HEK293 (cell line): ENCODE data around the gene FFAR1.

ENCODE experiments used
- BCL6B ChIP-seq: fragments of 450-650 bp; formaldehyde crosslinking; IDR thresholded peaks from 2 replicates; pipeline ENCODE4 v1.5.1; 2017; ENCODE audit warnings: missing biosample characterization, missing genetic modification characterization
- EGR2 ChIP-seq: fragments of 450-650 bp; formaldehyde crosslinking; IDR thresholded peaks from 2 replicates; pipeline ENCODE4 v1.5.1; 2016; ENCODE audit warnings: low read depth, missing biosample characterization, missing genetic modification characterization
- HIC1 ChIP-seq: fragments of 450-650 bp; formaldehyde crosslinking; IDR thresholded peaks from 2 replicates; pipeline ENCODE4 v1.5.1; 2016; ENCODE audit warnings: missing biosample characterization, missing genetic modification characterization
- IKZF3 ChIP-seq: fragments of 450-650 bp; IDR thresholded peaks from 2 replicates; pipeline ENCODE4 v1.5.0; 2018; ENCODE audit warnings: missing biosample characterization, mild to moderate bottlenecking, missing genetic modification characterization, moderate library complexity
- KLF9 ChIP-seq: fragments of 450-650 bp; formaldehyde crosslinking; IDR thresholded peaks from 2 replicates; pipeline ENCODE4 v1.5.1; 2016; ENCODE audit warnings: missing biosample characterization, missing genetic modification characterization, low read depth
- MZF1 ChIP-seq: fragments of 450-650 bp; formaldehyde crosslinking; IDR thresholded peaks from 2 replicates; pipeline ENCODE4 v1.5.1; 2017; ENCODE audit warnings: missing biosample characterization, missing genetic modification characterization, borderline replicate concordance
- PRDM1 ChIP-seq: fragments of 450-650 bp; formaldehyde crosslinking; IDR thresholded peaks from 2 replicates; pipeline ENCODE4; 2016; ENCODE audit warnings: missing biosample characterization, missing genetic modification characterization
- SP3 ChIP-seq: fragments of 450-650 bp; formaldehyde crosslinking; IDR thresholded peaks from 2 replicates; pipeline ENCODE4 v1.5.1; 2016; ENCODE audit warnings: missing biosample characterization, missing genetic modification characterization
- ZBTB8A ChIP-seq: fragments of 450-650 bp; formaldehyde crosslinking; IDR thresholded peaks from 2 replicates; pipeline ENCODE4 v1.5.1; 2016; ENCODE audit warnings: missing biosample characterization, missing genetic modification characterization
- ZNF10 ChIP-seq: fragments of 450-650 bp; formaldehyde crosslinking; IDR thresholded peaks from 2 replicates; pipeline ENCODE4 v1.5.1; 2017; ENCODE audit warnings: missing biosample characterization, missing genetic modification characterization
- ZNF112 ChIP-seq: fragments of 450-650 bp; formaldehyde crosslinking; IDR thresholded peaks from 2 replicates; pipeline ENCODE4 v1.5.0; 2017; ENCODE audit warnings: missing biosample characterization, missing genetic modification characterization
- ZNF121 ChIP-seq: fragments of 450-650 bp; formaldehyde crosslinking; IDR thresholded peaks from 2 replicates; pipeline ENCODE4 v1.5.1; 2016; ENCODE audit warnings: missing biosample characterization, missing genetic modification characterization
- ZNF16 ChIP-seq: fragments of 450-650 bp; formaldehyde crosslinking; IDR thresholded peaks from 2 replicates; pipeline ENCODE4 v1.5.1; 2016; ENCODE audit warnings: low read depth, missing biosample characterization, missing genetic modification characterization
- ZNF184 ChIP-seq: fragments of 450-650 bp; IDR thresholded peaks from 2 replicates; pipeline ENCODE4 v1.5.1; 2018; ENCODE audit warnings: missing biosample characterization, mild to moderate bottlenecking, missing genetic modification characterization
- ZNF2 ChIP-seq: fragments of 450-650 bp; formaldehyde crosslinking; IDR thresholded peaks from 2 replicates; pipeline ENCODE4 v1.5.1; 2016; ENCODE audit warnings: missing biosample characterization, missing genetic modification characterization
- ZNF223 ChIP-seq: fragments of 450-650 bp; formaldehyde crosslinking; IDR thresholded peaks from 2 replicates; pipeline ENCODE4 v1.5.1; 2016; ENCODE audit warnings: missing biosample characterization, missing genetic modification characterization
- ZNF292 ChIP-seq: fragments of 450-650 bp; formaldehyde crosslinking; IDR thresholded peaks from 2 replicates; pipeline ENCODE4 v1.5.1; 2016; ENCODE audit warnings: low read depth, missing biosample characterization, missing genetic modification characterization, borderline replicate concordance
- ZNF341 ChIP-seq: fragments of 450-650 bp; formaldehyde crosslinking; IDR thresholded peaks from 2 replicates; pipeline ENCODE4; 2016; ENCODE audit warnings: low read depth, missing biosample characterization, missing genetic modification characterization
- ZNF394 ChIP-seq: fragments of 450-650 bp; formaldehyde crosslinking; IDR thresholded peaks from 2 replicates; pipeline ENCODE4 v1.5.1; 2016; ENCODE audit warnings: missing biosample characterization, missing genetic modification characterization, mild to moderate bottlenecking, moderate library complexity, borderline replicate concordance
- ZNF449 ChIP-seq: fragments of 450-650 bp; formaldehyde crosslinking; IDR thresholded peaks from 2 replicates; pipeline ENCODE4 v1.5.1; 2017; ENCODE audit warnings: missing biosample characterization, mild to moderate bottlenecking, missing genetic modification characterization, moderate library complexity
- ZNF473 ChIP-seq: fragments of 450-650 bp; formaldehyde crosslinking; IDR thresholded peaks from 2 replicates; pipeline ENCODE4 v1.5.1; 2017; ENCODE audit warnings: missing biosample characterization, missing genetic modification characterization
- ZNF501 ChIP-seq: fragments of 450-650 bp; formaldehyde crosslinking; IDR thresholded peaks from 2 replicates; pipeline ENCODE4 v1.5.1; 2016; ENCODE audit warnings: missing biosample characterization, missing genetic modification characterization
- ZNF518A ChIP-seq: fragments of 450-650 bp; formaldehyde crosslinking; conservative IDR thresholded peaks from 2 replicates; pipeline ENCODE4 v1.5.1; 2016; ENCODE audit warnings: low read depth, missing biosample characterization, missing genetic modification characterization
- ZNF600 ChIP-seq: fragments of 450-650 bp; formaldehyde crosslinking; IDR thresholded peaks from 2 replicates; pipeline ENCODE4 v1.5.1; 2016; ENCODE audit warnings: missing biosample characterization, missing genetic modification characterization
- ZNF610 ChIP-seq: fragments of 450-650 bp; formaldehyde crosslinking; IDR thresholded peaks from 2 replicates; pipeline ENCODE4 v1.5.1; 2016; ENCODE audit warnings: missing biosample characterization, missing genetic modification characterization, borderline replicate concordance
- ZNF677 ChIP-seq: fragments of 450-650 bp; IDR thresholded peaks from 2 replicates; pipeline ENCODE4 v1.5.0; 2018; ENCODE audit warnings: missing biosample characterization, mild to moderate bottlenecking, missing genetic modification characterization, moderate library complexity
- ZNF707 ChIP-seq: fragments of 450-650 bp; formaldehyde crosslinking; IDR thresholded peaks from 2 replicates; pipeline ENCODE4 v1.5.1; 2016; ENCODE audit warnings: missing biosample characterization, missing genetic modification characterization
- ZNF76 ChIP-seq: fragments of 450-650 bp; formaldehyde crosslinking; IDR thresholded peaks from 2 replicates; pipeline ENCODE4; 2016; ENCODE audit warnings: low read depth, missing biosample characterization, missing genetic modification characterization, borderline replicate concordance
- ZNF768 ChIP-seq: fragments of 450-650 bp; formaldehyde crosslinking; IDR thresholded peaks from 2 replicates; pipeline ENCODE4 v1.5.1; 2018; ENCODE audit warnings: missing biosample characterization, mild to moderate bottlenecking, missing genetic modification characterization

FFAR1 gene

GRCh38 chr19:35392742-35393715, 45.3 kb downstream of the FFAR1 start (continued):
- no peak for TF ChIP-seq ZNF394 (tag by site-specific recombination)
- no peak for TF ChIP-seq ZNF2 (tag by site-specific recombination)
- peak; percentile 5; the same call in 1 of the 2 replicates for TF ChIP-seq BCL6B (tag by site-specific recombination)
- TF ChIP-seq ZNF473 (tag by site-specific recombination) = peak; percentile 87
- TF ChIP-seq ZNF184 = no peak
- no peak for TF ChIP-seq MZF1 (tag by site-specific recombination)
- TF ChIP-seq ZNF223 = no peak
- TF ChIP-seq SP3 (tag by site-specific recombination) = no peak
- TF ChIP-seq ZNF707 (tag by site-specific recombination) = no peak
- TF ChIP-seq HIC1 (tag by site-specific recombination) = no peak
- TF ChIP-seq PRDM1 = no peak
- TF ChIP-seq ZNF341 (tag by site-specific recombination) = no peak
- TF ChIP-seq ZNF112 (tag by site-specific recombination) = no peak
- TF ChIP-seq ZNF677 (tag by site-specific recombination) = no peak
- no peak for TF ChIP-seq ZNF501 (tag by site-specific recombination)
- no peak for TF ChIP-seq ZNF449 (tag by site-specific recombination)
- TF ChIP-seq ZNF292 (tag by site-specific recombination) = no peak
- TF ChIP-seq ZNF16 (tag by site-specific recombination) = no peak
- TF ChIP-seq ZBTB8A (tag by site-specific recombination) = no peak
- TF ChIP-seq ZNF518A (tag by site-specific recombination) = no peak
- TF ChIP-seq IKZF3 = no peak
- TF ChIP-seq ZNF610 (tag by site-specific recombination) = no peak
- TF ChIP-seq ZNF10 (tag by site-specific recombination) = no peak
- no peak for TF ChIP-seq ZNF600
- no peak for TF ChIP-seq KLF9 (tag by site-specific recombination)
- TF ChIP-seq ZNF121 (tag by site-specific recombination) = no peak
- TF ChIP-seq ZNF76 (tag by site-specific recombination) = no peak
- TF ChIP-seq EGR2 (tag by site-specific recombination) = no peak
- TF ChIP-seq ZNF768 (tag by site-specific recombination) = no peak; the same call in 1 of the 2 replicates
